Mucosa of stomach (tissue), 1 donor: ENCODE data around the gene GPC2.
"Not testable (repeated sequence)": the region's sequence is repeated elsewhere in the genome, so short reads cannot be mapped to it uniquely, and the experiment has no call there.

Experiments used
- H3K27me3 ChIP-seq: one replicate; pipeline ENCODE4 v1.7.0; 2013; ENCODE audit warnings: mild to moderate bottlenecking, low read length; ENCODE audit not compliant: control insufficient read depth, insufficient read depth
- H3K36me3 ChIP-seq: one replicate; pipeline ENCODE4 v1.7.0; 2013; ENCODE audit warnings: low read length; ENCODE audit not compliant: control insufficient read depth, insufficient read depth
- H3K4me1 ChIP-seq: one replicate; pipeline ENCODE4 v1.7.0; 2013; ENCODE audit warnings: mild to moderate bottlenecking, low read length; ENCODE audit not compliant: control insufficient read depth, insufficient read depth
- H3K4me3 ChIP-seq: one replicate; pipeline ENCODE4 v1.7.0; 2013; ENCODE audit warnings: low read length
- H3K9ac ChIP-seq: one replicate; pipeline ENCODE4 v1.7.0; 2013; ENCODE audit warnings: mild to moderate bottlenecking, low read length, moderate library complexity
- H3K9me3 ChIP-seq: one replicate; pipeline ENCODE4 v1.7.0; 2013; ENCODE audit warnings: mild to moderate bottlenecking, low read length, moderate library complexity; ENCODE audit not compliant: control insufficient read depth
- donor health status: Pancreatic carcinoma.

The GPC2 gene

DNA sequence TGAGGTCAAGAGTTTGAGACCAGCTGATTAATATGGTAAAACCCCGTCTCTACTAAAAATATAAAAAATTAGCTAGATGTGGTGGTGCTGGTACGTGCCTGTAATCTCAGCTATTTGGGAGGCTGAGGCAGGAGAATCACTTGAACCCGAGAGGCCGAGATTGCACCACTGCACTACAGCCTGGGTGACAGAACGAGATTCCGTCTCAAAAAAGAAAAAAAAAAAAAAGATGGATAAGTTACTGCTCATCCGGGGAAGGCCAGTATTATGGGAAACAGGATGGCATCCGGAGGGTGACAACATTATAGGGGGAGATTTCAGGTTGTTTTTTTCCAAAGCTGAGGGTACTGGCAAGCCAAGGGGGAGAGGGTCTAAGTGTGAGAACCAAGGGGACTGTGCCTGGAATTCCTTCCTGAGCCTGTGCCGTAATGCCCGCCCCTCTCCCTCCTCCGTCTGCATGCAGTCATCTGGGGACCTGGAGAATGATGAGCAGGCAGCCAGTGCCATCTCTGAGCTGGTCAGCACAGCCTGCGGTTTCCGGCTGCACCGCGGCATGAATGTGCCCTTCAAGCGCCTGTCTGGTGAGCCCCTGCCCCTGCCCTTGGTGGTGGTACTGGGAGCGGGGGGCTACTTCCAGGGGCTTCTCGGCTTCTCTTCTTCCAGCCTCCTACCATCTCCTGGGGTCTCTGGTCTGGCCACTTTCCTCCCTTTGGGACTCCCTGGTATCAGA, 24.1 kb downstream of the GPC2 start:
- H3K9ac ChIP-seq, result no peak overlapping the region
- H3K36me3 ChIP-seq, result peaks cover 5% of the 10 kb centered on the region
- H3K4me3 ChIP-seq, result no peak overlapping the region
- H3K4me1 ChIP-seq, result peaks cover 55% of the 10 kb centered on the region
- no peaks in the 10 kb centered on the region for H3K9me3 ChIP-seq
- H3K27me3 ChIP-seq, result no peaks in the 10 kb centered on the region

DNA sequence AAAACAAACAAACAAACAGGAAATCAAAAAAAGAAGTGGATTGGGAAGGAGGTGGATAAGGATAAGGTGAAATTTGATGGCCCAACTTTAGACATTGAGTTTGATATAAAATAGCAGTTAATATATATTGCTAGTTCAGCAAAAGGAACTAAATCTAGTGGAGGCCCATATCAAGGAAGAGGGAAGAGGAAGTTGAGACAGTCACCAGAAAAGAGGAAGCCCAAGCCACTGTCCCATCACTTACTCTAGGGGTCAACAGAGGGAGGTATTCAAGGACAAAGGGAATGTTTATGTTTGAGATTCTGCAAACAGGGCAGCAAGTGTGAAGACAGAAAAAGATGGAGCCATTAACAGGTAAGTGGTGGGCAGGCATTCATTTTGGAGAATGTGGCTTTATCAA, 24.8 kb downstream of the GPC2 start:
- H3K36me3 ChIP-seq, result peaks cover 5% of the 10 kb centered on the region
- no peak overlapping the region for H3K9ac ChIP-seq
- H3K27me3 ChIP-seq, result no peaks in the 10 kb centered on the region
- H3K4me3 ChIP-seq, result no peak overlapping the region
- no peaks in the 10 kb centered on the region for H3K9me3 ChIP-seq
- H3K4me1 ChIP-seq, result peaks cover 52% of the 10 kb centered on the region

DNA sequence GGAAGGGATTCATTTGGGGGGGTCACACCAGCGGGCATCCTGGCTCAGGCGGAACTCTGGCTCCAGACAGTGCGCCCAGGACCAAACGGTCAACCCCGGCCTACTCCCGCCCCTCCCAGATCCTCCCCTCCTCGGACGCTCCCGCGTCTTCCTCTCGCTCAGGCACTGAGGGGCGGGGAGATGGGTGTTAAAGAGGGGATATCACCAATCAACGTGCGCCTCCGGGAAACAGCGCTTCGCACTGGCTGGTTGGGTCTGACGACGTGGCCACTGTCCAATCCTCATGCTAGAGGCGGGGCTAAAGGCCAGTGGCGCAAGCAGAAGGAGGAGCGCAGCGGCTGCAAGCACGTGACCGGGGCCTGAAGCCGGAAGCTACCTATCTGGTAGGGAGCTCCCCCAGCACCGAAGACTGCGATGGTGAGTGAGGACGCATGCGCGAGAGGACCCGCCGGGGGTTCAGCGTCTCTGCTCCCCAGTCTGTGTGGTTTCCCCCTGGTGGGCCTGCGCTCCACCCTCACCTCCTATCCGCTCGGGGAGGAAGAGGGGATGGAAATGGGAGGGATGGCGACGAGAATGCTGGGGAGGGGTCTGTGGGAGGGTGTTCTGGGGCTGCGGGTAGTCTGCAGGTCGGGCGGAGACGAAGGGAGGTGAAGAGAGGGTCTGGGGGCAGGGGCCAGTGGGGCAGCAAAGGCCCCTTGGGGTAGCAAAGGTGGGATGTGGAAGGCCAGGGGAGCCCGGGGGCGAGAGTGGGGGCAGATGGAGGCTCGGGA, 28.4 kb downstream of the GPC2 start, which contains the start of gene LAMTOR4:
Gene LAMTOR4, plus strand, starts transcription at position 360 of the 770 bp plus-strand sequence. Its CDS starts 55 bp downstream, at position 415.
- H3K27me3 ChIP-seq, result no peaks in the 10 kb centered on the region
- H3K9me3 ChIP-seq, result no peaks in the 10 kb centered on the region
- H3K9ac ChIP-seq, result peak within 1 kb of the TSS; percentile 81
- H3K4me1 ChIP-seq, result peaks cover 20% of the 10 kb centered on the region
- peak within 1 kb of the TSS; percentile 45 for H3K4me3 ChIP-seq
- H3K36me3 ChIP-seq, result no peaks in the 10 kb centered on the region

DNA sequence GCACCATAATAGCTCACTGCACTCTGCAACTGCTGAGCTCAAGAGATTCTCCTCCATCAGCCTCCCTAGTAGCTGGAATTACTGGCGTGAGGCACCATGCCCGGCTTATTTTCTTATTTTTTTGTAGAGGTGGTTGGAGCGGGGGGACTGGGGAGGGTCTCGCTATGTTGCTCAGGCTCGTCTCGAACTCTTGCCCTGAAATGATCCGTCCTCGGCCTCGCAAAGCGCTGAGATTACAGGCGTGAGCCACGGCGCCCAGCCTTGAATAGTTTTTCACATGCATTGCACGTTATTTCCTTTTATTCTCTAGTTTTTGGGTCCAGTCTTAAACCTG, 29.0 kb downstream of the GPC2 start:
- Histone ChIP-seq H3K4me1 (peaks cover 15% of the 10 kb centered on the region), H3K9me3 (no peaks in the 10 kb centered on the region), H3K9ac (peak overlapping the region; percentile 65), H3K36me3 (no peaks in the 10 kb centered on the region), H3K4me3 (peak overlapping the region; percentile 45), H3K27me3 (no peaks in the 10 kb centered on the region)

DNA sequence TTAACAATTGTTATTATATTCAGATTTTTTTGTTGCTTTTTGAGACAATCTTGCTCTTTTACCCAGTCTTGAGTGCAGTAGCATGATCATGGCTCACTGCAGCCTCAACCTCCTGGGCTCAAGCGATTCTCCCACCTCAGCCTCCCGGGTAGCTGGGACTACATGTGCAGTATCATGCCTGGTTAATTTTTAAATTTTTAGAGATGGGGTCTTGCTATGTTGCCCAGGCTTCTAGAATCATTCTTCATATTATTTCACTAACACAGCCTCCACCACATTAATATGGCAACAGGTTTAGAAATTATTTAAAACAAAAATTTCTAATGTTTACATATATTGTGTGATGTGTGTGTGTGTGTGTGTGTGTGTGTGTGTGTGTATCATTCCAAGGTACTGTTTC, 29.9 kb downstream of the GPC2 start:
- Histone ChIP-seq H3K9me3 (no peaks in the 10 kb centered on the region), H3K36me3 (no peaks in the 10 kb centered on the region), H3K4me1 (peaks cover 17% of the 10 kb centered on the region), H3K27me3 (no peaks in the 10 kb centered on the region), H3K9ac (no peak overlapping the region), H3K4me3 (no peak overlapping the region)

DNA sequence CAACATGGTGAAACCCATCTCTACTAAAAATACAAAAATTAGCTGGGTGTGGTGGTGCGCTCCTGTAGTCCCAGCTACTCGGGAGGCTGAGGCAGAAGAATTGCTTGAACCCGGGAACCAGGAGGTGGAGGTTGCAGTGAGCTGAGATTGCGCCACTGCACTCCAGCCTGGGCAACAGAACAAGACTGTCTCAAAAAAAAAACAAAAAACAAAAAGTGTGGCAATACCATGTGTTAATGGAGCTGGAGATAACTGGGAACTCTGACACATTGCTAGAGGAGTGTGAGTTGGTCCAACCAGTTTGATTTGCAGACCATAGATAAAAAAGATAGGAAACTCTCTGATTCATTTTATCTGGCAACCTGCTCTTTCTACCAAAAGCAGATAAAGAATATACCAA, 30.8 kb downstream of the GPC2 start:
- not testable (repeated sequence) for H3K27me3 ChIP-seq, H3K36me3 ChIP-seq, H3K9me3 ChIP-seq, H3K4me3 ChIP-seq, H3K9ac ChIP-seq
- H3K4me1 ChIP-seq, result peaks cover 19% of the 10 kb centered on the region

DNA sequence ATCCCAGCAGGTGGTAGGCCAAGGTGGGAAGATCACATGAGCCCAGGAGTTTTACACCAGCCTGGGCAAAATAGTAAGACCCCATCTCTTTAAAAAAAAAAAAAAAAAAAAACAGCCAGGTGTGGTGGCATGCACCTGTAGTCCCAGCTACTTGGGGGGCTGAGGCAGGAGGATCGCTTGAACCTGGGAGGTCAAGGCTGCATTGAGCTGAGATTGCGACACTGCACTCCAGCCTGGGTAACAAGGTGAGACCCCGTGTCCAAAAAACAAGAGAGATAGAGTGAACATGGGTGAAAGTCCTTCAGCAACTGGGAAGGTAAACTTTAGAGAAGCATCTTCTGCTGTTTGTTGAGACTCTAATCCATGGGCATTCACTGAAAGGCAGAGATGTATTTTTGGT, 34.7 kb downstream of the GPC2 start:
- Histone ChIP-seq H3K4me3 (no peak overlapping the region), H3K9me3 (no peaks in the 10 kb centered on the region), H3K36me3 (no peaks in the 10 kb centered on the region), H3K4me1 (peaks cover 21% of the 10 kb centered on the region), H3K27me3 (no peaks in the 10 kb centered on the region), H3K9ac (no peak overlapping the region)

DNA sequence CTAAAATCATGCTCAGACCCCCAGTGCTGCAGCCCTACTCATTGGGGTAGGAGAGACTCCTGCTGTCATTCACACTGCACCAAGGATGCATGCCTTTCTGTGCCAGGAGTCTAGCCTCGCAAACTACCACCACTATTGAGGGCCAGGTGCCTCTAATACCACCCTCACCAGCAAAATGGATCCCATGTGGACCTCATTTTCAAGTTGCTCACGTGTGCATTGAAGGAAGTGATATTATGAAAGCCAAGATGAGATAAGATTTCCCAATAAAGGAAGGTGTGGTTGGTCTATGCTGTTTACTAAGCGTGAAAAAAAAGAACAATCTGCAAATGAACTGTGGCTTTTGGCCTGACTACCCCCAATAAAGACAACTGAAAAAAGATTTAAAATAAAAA, 35.6 kb downstream of the GPC2 start:
- Histone ChIP-seq H3K9me3 (no peaks in the 10 kb centered on the region), H3K27me3 (no peaks in the 10 kb centered on the region), H3K36me3 (no peaks in the 10 kb centered on the region), H3K4me1 (peaks cover 21% of the 10 kb centered on the region), H3K4me3 (no peak overlapping the region), H3K9ac (no peak overlapping the region)

DNA sequence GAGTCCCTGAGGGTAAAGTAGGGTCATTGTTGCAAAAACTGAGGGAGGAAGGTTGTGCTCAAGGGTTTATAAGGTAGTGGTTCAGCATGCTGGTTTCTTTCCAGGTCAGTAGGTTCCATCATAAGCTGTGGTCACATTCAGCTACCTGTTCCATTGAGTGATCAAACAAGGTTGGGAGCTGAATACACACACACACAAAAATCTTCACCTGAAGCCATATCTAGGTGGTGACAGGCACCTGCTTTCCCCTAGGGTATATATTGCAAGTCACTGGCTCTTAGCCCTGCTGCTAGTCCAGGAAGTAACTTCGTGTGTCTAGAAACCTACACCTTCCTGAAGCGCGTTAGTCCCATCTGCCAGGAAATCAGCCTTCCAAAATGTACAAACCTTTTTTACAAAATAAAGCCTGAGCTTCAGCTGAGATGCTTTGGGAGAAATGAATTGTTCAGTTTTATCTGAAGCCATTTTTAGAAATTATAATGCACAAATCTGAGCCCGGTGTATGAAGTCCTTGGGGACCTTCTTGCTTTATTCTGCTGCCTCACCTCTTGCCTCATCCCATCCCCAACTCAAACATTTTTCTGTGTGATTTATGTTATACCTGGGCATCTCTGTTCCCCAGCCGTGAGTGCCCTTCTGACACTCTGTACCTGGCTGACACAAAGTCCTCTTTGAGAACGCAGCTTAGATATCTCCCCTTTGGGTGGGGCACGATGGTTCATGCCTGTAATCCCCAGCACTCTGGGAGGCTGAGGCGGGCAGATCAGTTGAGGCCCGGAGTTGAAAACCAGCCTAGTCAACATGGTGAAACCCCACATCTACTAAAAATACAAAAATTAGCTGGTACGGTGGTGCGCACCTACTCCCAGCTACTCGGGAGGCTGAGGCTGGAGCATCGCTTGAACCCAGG, 39.1 kb downstream of the GPC2 start:
- no peaks in the 10 kb centered on the region for H3K9me3 ChIP-seq
- no peak overlapping the region for H3K9ac ChIP-seq
- no peaks in the 10 kb centered on the region for H3K27me3 ChIP-seq
- peaks cover 21% of the 10 kb centered on the region for H3K4me1 ChIP-seq
- no peak overlapping the region for H3K4me3 ChIP-seq
- no peaks in the 10 kb centered on the region for H3K36me3 ChIP-seq

DNA sequence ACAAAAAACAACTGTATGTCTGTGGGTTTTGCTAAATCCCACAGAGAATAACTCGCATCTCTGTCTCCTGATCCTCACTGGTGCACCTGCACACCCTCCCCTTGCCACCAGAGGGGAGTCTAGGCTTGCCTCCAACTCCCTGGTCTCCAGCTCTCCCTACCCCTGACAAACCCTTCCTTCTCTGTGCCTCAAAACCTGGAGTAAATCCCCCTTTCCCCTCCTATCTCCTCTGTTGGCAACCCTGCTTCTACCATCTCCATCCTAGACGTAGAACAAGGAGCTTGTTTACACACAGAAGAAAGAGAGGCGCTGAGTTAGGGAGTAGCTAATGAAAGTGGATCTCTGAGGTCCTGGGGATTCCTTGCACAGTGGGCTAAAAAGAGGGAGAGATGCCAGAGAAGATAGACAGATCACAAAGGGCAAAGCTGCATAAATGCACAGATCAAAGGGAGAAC, 44.5 kb downstream of the GPC2 start:
- H3K9ac ChIP-seq, result no peak overlapping the region

DNA sequence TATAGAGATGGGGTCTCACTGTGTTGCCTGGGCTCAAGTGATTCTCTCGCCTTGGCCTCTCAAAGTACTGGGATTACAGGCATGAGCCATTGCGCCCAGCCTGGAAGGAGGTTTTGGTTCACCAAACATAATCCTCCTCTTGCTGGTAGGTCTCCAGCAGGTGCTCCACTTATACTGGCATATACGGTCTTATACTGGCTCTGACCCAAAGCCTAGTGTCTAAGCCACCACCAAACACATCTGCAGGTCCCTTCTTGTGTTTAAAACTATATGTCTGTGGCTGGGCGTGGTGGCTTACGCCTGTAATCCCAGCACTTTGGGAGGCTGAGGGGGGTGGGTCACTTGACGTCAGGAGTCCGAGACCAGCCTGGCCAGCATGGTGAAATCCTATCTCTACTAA, 45.1 kb downstream of the GPC2 start:
- Histone ChIP-seq H3K9ac (no peak overlapping the region), H3K4me3 (no peak overlapping the region), H3K4me1 (peaks cover 15% of the 10 kb centered on the region), H3K9me3 (no peaks in the 10 kb centered on the region), H3K27me3 (no peaks in the 10 kb centered on the region), H3K36me3 (no peaks in the 10 kb centered on the region)

More for the DNA sequence above, 44.5 kb downstream of the GPC2 start:
- Histone ChIP-seq H3K27me3 (no peaks in the 10 kb centered on the region), H3K4me1 (peaks cover 14% of the 10 kb centered on the region), H3K36me3 (no peaks in the 10 kb centered on the region), H3K9me3 (no peaks in the 10 kb centered on the region), H3K4me3 (no peak overlapping the region)
